Uterus (tissue), 4 donors: ENCODE measurements around the gene PITPNM2. TPM values are rescaled to one million over a fixed set of nuclear protein-coding genes. Genes with fewer than 3 reads are reported as not detected.

Experiments used
- DNase-seq, 2 donors: peaks; one replicate each; pipeline ENCODE4 v3.0.0-alpha.2; 2019 to 2020
- H3K27ac ChIP-seq, 2 donors: fragments of 200-600 bp; sonication (generic); 1 replicate in 1 of 2; 2 replicates in 1 of 2; pipeline ENCODE4 v1.5.1; 2016 to 2018
- H3K27me3 ChIP-seq, 2 donors: fragments of 200-600 bp; sonication (generic); one replicate each; pipeline ENCODE4 v1.5.1; 2018 to 2019; ENCODE audit warnings: control low read depth in 1 of 2
- H3K36me3 ChIP-seq, 2 donors: fragments of 200-600 bp; sonication (generic); one replicate each; pipeline ENCODE4 v1.5.1; 2019; ENCODE audit warnings: control low read depth in 1 of 2
- H3K4me1 ChIP-seq, 2 donors: fragments of 200-600 bp; sonication (generic); one replicate each; pipeline ENCODE4 v1.5.1; 2018 to 2019; ENCODE audit warnings: control low read depth in 1 of 2
- H3K4me3 ChIP-seq, 2 donors: fragments of 200-600 bp; sonication (generic); 1 replicate in 1 of 2; 2 replicates in 1 of 2; pipeline ENCODE4 v1.5.1; 2018 to 2019; ENCODE audit warnings: mild to moderate bottlenecking in 1 of 2
- H3K9me3 ChIP-seq, 2 donors: fragments of 200-600 bp; sonication (generic); one replicate each; pipeline ENCODE4 v1.5.1; 2019; ENCODE audit warnings: control low read depth in 1 of 2
- POLR2A ChIP-seq, 2 donors: fragments of 450-650 bp; IDR thresholded peaks; one replicate each; pipeline ENCODE4 v1.6.1; 2016; ENCODE audit warnings: antibody characterized with exemption in 2 of 2, mild to moderate bottlenecking in 1 of 2, moderate library complexity in 1 of 2
- intact Hi-C: fragments of 100-400 bp; cut with DNase I; formaldehyde crosslinking; loops from one replicate; pipeline ENCODE4 v1.15.1; 2023; ENCODE audit warnings: low total_unique reads
- total RNA-seq, 4 donors: library from RNA; depleted of rRNA in 3 of 4; stranded (reverse); fragments of >200 nt in 3 of 4; gene quantifications; one replicate each; pipeline versions ENCODE4 v1.1.0 to v1.2.4, GENCODE V29; 2014 to 2023
- TF ChIP-seq, protein P1 (sequence below), 4 experiments: fragments of 200-600 bp in 2 of 4; fragments of 450-650 bp in 2 of 4; sonication (generic) in 2 of 4; IDR thresholded peaks; one replicate each; pipeline ENCODE4 v1.5.1; 2016 to 2019; ENCODE audit warnings: antibody characterized with exemption in 4 of 4, mild to moderate bottlenecking in 2 of 4, moderate library complexity in 1 of 4
- donor health status: DM: yes; HTN: yes; CAD: no.

Gene PITPNM2
- total RNA-seq, 4 donors from 2014 or later = 0.59 to 35.1 (median 4.2) TPM

DNA sequence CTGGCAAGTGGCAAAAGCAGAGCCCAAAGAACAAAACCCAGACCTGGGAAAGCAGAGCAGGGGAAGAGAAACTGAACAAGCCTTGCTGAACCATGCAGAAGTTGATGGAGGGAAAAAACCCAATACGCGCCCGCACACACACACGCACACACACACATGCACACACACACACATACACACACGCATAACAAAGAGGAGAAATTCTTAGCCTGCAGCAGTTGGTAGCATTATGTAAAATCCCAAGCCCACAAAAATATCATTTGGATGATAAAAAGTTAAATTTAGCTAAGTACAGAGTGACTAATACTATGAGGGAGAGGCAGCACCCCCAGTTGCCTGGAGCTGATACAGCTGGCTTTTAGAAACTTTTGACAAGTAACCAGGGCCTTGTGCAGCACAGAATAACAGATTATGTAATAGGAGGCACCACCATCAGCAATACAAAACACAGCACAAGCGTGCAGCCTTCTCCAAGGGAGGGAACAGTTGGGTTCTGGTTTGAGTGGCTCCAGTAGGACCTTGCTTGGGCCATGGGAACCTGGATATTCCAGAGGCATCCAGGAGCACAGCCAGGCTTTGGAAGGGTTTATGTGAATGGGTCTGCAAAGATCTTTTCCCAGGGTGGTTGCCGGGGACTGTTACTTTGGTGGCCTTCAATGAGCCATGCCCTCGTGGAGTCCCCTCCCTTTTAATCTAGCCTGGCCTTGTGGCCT is 35.3 kb downstream of the PITPNM2 start:
- peak overlapping the region; percentile 87 to 91 for H3K27ac ChIP-seq
- H3K9me3 ChIP-seq = no peaks in the 10 kb centered on the region
- no peak for TF ChIP-seq POLR2A (IDR thresholded peaks at IDR 0.05)
- TF ChIP-seq, protein P1, sequence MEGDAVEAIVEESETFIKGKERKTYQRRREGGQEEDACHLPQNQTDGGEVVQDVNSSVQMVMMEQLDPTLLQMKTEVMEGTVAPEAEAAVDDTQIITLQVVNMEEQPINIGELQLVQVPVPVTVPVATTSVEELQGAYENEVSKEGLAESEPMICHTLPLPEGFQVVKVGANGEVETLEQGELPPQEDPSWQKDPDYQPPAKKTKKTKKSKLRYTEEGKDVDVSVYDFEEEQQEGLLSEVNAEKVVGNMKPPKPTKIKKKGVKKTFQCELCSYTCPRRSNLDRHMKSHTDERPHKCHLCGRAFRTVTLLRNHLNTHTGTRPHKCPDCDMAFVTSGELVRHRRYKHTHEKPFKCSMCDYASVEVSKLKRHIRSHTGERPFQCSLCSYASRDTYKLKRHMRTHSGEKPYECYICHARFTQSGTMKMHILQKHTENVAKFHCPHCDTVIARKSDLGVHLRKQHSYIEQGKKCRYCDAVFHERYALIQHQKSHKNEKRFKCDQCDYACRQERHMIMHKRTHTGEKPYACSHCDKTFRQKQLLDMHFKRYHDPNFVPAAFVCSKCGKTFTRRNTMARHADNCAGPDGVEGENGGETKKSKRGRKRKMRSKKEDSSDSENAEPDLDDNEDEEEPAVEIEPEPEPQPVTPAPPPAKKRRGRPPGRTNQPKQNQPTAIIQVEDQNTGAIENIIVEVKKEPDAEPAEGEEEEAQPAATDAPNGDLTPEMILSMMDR (IDR thresholded peaks at IDR 0.05) = no peak
- DNase-seq = peak; percentile 78 to 91
- H3K4me1 ChIP-seq = peaks cover 9 to 13% of the 10 kb centered on the region in 2 donors
- no peaks in the 10 kb centered on the region for H3K36me3 ChIP-seq
- intact Hi-C loops = no loop called here
- no peak overlapping the region for H3K4me3 ChIP-seq
- no peaks in the 10 kb centered on the region for H3K27me3 ChIP-seq

DNA sequence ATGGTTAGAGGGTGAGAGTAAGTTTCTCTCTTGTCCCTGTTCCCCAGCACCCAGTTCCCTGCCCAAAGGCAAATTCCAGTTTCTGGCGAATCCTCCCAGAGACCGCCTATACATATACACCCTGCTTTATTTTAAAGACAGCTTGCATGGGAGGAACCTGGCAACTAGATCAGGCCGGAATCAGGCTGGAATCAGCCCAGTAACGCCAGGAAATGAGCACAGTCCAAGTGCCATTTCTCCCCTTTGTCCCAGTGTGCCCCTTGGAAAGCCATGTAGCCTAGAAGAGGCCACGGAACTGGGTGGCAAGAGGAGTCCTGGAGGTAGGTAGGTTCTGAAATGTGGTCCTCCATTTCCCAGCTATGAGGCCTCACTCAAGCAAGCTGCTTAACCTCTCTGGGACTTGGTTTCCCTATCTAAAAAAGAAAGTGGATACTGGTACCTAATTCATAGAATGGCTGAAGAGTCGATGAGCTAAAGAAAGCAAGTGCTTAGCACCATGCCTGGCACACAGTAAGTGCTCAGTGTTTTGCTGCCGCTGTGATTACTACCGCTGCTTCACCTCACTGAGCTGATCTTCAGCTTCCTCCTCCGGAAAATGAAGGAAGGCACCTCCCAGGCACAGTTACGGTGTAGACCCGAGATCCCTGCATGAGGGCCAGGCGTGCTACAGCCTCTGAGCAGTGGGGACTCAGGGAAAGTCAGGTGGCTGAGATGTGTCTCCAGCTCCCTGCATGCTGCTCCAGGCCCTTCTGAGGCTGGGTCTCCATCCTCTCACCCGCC is 36.4 kb downstream of the PITPNM2 start:
- no peak for DNase-seq
- Histone ChIP-seq H3K36me3 (no peaks in the 10 kb centered on the region), H3K27ac (peak overlapping the region; percentile 87 to 91), H3K4me1 (peaks cover 9 to 13% of the 10 kb centered on the region in 2 donors), H3K4me3 (no peak overlapping the region), H3K9me3 (no peaks in the 10 kb centered on the region), H3K27me3 (no peaks in the 10 kb centered on the region)
- TF ChIP-seq, protein P1 (IDR thresholded peaks at IDR 0.05) = no peak
- TF ChIP-seq POLR2A (IDR thresholded peaks at IDR 0.05) = no peak
- intact Hi-C loops = no loop called here

DNA sequence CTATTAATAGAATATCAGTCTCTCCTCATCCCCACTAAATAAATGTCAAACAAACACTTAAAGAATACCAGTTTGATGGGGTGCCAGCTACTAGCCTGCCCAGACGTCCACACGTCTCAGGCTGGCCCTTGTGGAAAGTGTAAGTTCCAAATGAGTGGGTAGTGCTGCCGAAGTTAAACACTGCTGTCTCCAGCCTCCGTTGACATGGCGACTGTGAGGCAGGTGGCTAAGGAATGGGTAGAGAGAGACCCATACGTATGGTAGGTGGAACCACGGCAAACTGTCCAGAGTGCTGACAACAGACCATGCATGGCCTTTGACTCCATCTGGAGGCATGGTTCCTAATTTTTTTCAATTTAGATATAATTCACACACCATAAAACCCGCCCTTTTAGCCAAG is 37.9 kb downstream of the PITPNM2 start:
- H3K4me1 ChIP-seq = peaks cover 9 to 13% of the 10 kb centered on the region in 2 donors
- no peak for TF ChIP-seq POLR2A (IDR thresholded peaks at IDR 0.05)
- no peaks in the 10 kb centered on the region for H3K27me3 ChIP-seq
- H3K27ac ChIP-seq = peak overlapping the region in 1 of 2 donors; percentile 87
- intact Hi-C loops = no loop called here
- H3K36me3 ChIP-seq = no peaks in the 10 kb centered on the region
- no peak for DNase-seq
- no peak overlapping the region for H3K4me3 ChIP-seq
- H3K9me3 ChIP-seq = no peaks in the 10 kb centered on the region

- Histone ChIP-seq H3K4me3 (no peak overlapping the region), H3K36me3 (no peaks in the 10 kb centered on the region), H3K4me1 (peaks cover 9 to 13% of the 10 kb centered on the region in 2 donors), H3K9me3 (no peaks in the 10 kb centered on the region), H3K27me3 (no peaks in the 10 kb centered on the region), H3K27ac (no peak overlapping the region)
- DNase-seq = no peak
- intact Hi-C loops = no loop called here
- TF ChIP-seq, protein P1 (IDR thresholded peaks at IDR 0.05) = no peak
- no peak for TF ChIP-seq POLR2A (IDR thresholded peaks at IDR 0.05)
Observed at GRCh38 chr12:123111498-123112165, 39.3 kb downstream of the PITPNM2 start.

DNA sequence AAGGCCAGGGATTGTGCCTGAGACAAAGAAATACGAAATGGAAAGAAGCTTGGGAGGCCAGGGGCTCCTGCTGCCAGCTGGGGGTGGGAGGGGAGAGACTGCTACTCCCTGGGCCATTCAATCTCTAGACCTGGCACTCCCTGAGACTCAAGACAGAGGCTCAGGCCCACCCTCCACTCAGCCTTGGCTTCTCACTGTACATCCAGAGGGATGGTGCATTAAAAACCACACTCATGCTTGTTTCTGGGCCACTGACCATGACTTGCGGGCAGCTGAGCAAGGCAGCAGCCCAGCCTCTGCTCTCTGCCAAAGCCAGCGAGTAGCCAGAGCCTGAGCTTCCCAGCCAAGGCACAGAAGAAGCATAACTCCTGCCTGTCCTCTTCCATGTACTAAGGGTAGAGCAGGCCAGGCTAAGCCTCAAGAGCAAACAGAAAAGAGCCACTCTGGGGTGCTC is 41.5 kb downstream of the PITPNM2 start:
- Histone ChIP-seq H3K9me3 (no peaks in the 10 kb centered on the region), H3K36me3 (no peaks in the 10 kb centered on the region), H3K4me1 (peaks cover under 1 to 2% of the 10 kb centered on the region in 2 donors), H3K27me3 (no peaks in the 10 kb centered on the region), H3K4me3 (no peak overlapping the region), H3K27ac (no peak overlapping the region)
- DNase-seq = no peak
- intact Hi-C loops = no loop called here
- TF ChIP-seq, protein P1 (IDR thresholded peaks at IDR 0.05) = no peak
- TF ChIP-seq POLR2A (IDR thresholded peaks at IDR 0.05) = no peak
